ENCODE data around the gene VPS37B. TPM values are rescaled to one million over a fixed set of nuclear protein-coding genes. Genes with fewer than 3 reads are reported as not detected.
A peak's percentile ranks its signal among the peaks of the same experiment; 100 is the strongest.
"Not testable (repeated sequence)": the region's sequence is repeated elsewhere in the genome, so short reads cannot be mapped to it uniquely, and the experiment has no call there.

Gene VPS37B
- total and polyA plus RNA-seq, 2 donors = 8.9 to 28.2 TPM

DNA sequence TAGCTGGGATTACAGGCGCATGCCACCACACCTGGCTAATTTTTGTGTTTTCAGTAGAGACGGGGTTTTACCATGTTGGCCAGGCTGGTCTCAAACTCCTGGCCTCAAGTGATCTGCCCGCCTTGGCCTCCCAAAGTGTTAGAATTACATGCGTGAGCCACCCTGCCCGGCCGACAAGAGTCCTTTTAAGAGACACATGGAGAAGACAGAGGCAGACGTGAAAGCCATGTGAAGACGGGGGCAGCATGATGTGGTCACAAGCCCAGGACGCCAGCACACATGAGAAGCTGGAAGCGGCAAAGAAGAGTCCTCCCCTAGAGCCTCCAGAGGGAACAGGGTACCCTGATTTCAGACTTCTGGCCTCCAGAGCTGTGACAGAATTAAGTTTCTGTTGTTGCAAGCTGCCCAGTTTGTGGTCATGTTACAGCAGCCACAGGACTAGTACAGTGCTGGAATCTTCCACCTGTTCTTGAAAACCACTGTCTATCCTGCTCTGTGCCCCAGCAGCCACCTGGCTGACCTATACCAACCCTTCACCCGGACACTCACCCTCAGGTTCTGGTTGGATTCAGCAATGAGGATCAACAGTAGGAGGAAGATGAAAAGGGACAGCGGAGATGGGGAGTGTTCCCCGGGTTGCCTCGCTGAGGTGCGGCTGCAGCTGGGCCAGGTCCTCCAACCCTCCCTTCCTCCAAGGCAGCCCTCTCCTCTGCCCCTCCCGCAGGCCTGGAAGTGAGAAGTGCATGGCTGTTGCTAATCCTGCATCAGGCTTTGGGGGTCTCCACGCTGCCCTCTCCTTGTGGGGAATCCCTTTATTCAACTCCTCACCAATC is 16.9 kb downstream of the VPS37B start:
- H3K4me1 ChIP-seq (ENCODE audit: control insufficient read depth in 2 of 2, insufficient read depth in 2 of 2, low read length in 2 of 2) = peaks cover 41 to 76% of the 10 kb centered on the region in 2 donors
- no peaks in the 10 kb centered on the region for H3K9me3 ChIP-seq (ENCODE audit: control insufficient read depth in 2 of 2, insufficient read depth in 1 of 2, low read length in 1 of 2)
- 65% methylated on average over 17 of the region's 17 CpGs for WGBS
- DNase-seq (ENCODE audit: low read depth in 6 of 9, low spot score in 9 of 9) = no peak
- peaks cover 4 to 6% of the 10 kb centered on the region in 2 donors for H3K36me3 ChIP-seq (ENCODE audit: control insufficient read depth in 2 of 2, insufficient read depth in 2 of 2, low read length in 1 of 2)
- no peaks in the 10 kb centered on the region for H3K27me3 ChIP-seq (ENCODE audit: control insufficient read depth in 2 of 2, insufficient read depth in 1 of 2, low read length in 1 of 2)
- H3K27ac ChIP-seq (ENCODE audit: low read depth in 1 of 2, low read length in 1 of 2) = no peak overlapping the region
- no peak overlapping the region for H3K4me3 ChIP-seq (ENCODE audit: low read length in 2 of 2)

DNA sequence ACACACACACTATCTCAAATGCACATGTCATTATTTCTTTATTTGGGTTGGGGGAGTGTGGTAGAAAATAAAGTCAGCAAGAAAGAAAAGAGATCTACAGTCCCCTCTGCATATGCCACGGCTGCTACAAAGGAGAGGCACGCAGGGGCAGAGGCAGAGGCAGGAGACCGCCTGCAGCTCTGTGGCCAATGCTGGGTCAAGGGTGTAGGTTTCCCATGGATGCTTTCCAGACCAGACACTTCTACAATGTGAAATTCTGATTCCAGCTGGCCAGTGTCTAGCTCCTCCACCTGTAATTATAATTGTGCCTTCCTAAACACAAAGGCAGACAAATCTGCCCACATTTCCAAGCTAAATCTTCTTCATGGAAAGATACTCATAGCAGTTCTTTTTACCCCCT is 19.2 kb downstream of the VPS37B start:
- DNase-seq (ENCODE audit: low read depth in 6 of 9, low spot score in 9 of 9) = no peak
- Histone ChIP-seq H3K27me3 (ENCODE audit: control insufficient read depth in 2 of 2, insufficient read depth in 1 of 2, low read length in 1 of 2) (no peaks in the 10 kb centered on the region), H3K4me3 (ENCODE audit: low read length in 2 of 2) (no peak overlapping the region), H3K4me1 (ENCODE audit: control insufficient read depth in 2 of 2, insufficient read depth in 2 of 2, low read length in 2 of 2) (peaks cover 48 to 84% of the 10 kb centered on the region in 2 donors), H3K9me3 (ENCODE audit: control insufficient read depth in 2 of 2, insufficient read depth in 1 of 2, low read length in 1 of 2) (no peaks in the 10 kb centered on the region), H3K27ac (ENCODE audit: low read depth in 1 of 2, low read length in 1 of 2) (no peak overlapping the region), H3K36me3 (ENCODE audit: control insufficient read depth in 2 of 2, insufficient read depth in 2 of 2, low read length in 1 of 2) (peaks cover 4 to 6% of the 10 kb centered on the region in 2 donors)
- 99% methylated on average over 3 of the region's 3 CpGs for WGBS

DNA sequence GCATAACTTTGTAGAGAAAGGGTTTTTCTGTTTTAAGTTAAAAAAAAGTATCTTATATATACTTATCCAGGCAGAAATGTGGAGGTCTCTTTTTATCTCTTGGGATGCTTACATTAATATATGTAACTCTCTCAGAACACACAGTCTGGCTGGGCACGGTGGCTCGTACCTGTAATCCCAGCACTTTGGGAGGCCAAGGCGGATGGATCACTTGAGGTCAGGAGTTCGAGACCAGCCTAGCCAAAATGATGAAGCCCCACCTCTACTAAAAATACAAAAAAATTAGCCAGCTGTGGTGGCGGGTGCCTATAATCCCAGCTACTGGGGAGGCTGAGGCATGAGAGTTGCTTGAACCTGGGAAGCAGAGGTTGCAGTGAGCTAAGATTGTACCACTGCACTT is 19.6 kb downstream of the VPS37B start:
- H3K27me3 ChIP-seq (ENCODE audit: control insufficient read depth in 2 of 2, insufficient read depth in 1 of 2, low read length in 1 of 2); H3K4me3 ChIP-seq (ENCODE audit: low read length in 2 of 2); DNase-seq (ENCODE audit: low read depth in 6 of 9, low spot score in 9 of 9); H3K27ac ChIP-seq (ENCODE audit: low read depth in 1 of 2, low read length in 1 of 2); H3K9me3 ChIP-seq (ENCODE audit: control insufficient read depth in 2 of 2, insufficient read depth in 1 of 2, low read length in 1 of 2); H3K36me3 ChIP-seq (ENCODE audit: control insufficient read depth in 2 of 2, insufficient read depth in 2 of 2, low read length in 1 of 2): not testable (repeated sequence)
- 98% methylated on average over 5 of the region's 5 CpGs for WGBS
- peaks cover 50 to 84% of the 10 kb centered on the region in 2 donors for H3K4me1 ChIP-seq (ENCODE audit: control insufficient read depth in 2 of 2, insufficient read depth in 2 of 2, low read length in 2 of 2)

DNA sequence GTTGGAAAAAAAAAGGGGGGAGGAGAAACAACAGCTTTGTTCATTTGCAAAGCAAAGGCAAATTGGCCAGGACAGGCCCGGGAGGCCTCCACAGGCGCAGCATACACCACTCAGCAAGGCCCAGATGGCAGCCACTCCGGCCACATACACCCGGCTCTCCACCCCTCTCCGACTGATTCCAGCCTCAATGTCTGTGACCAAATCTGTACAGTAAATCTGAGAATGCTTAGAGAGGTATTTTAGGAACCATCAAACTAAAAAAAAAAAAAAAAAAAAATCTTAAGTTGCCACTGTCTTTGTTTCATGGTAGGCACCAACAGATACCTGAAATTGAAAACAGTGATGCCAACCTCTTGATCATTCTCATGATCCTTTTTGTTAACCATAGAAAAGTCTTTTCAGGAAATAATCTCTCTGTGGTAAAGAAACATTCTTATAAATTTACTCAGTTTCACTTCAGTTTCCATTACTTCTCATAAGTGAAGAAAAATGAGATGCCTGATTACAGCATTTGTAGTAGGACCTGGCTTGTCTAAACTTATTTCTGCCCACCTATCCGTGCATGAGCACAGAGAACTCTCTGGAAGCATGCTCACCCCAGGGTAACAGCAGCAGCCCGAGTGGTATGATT is 20.2 kb downstream of the VPS37B start:
- Histone ChIP-seq H3K4me3 (ENCODE audit: low read length in 2 of 2) (no peak overlapping the region), H3K4me1 (ENCODE audit: control insufficient read depth in 2 of 2, insufficient read depth in 2 of 2, low read length in 2 of 2) (peaks cover 46 to 84% of the 10 kb centered on the region in 2 donors), H3K27ac (ENCODE audit: low read depth in 1 of 2, low read length in 1 of 2) (peak overlapping the region in 1 of 2 donors; percentile 30), H3K36me3 (ENCODE audit: control insufficient read depth in 2 of 2, insufficient read depth in 2 of 2, low read length in 1 of 2) (peaks cover 4 to 12% of the 10 kb centered on the region in 2 donors), H3K27me3 (ENCODE audit: control insufficient read depth in 2 of 2, insufficient read depth in 1 of 2, low read length in 1 of 2) (no peaks in the 10 kb centered on the region), H3K9me3 (ENCODE audit: control insufficient read depth in 2 of 2, insufficient read depth in 1 of 2, low read length in 1 of 2) (no peaks in the 10 kb centered on the region)
- no peak for DNase-seq (ENCODE audit: low read depth in 6 of 9, low spot score in 9 of 9)
- WGBS = 81% methylated on average over 7 of the region's 7 CpGs

DNA sequence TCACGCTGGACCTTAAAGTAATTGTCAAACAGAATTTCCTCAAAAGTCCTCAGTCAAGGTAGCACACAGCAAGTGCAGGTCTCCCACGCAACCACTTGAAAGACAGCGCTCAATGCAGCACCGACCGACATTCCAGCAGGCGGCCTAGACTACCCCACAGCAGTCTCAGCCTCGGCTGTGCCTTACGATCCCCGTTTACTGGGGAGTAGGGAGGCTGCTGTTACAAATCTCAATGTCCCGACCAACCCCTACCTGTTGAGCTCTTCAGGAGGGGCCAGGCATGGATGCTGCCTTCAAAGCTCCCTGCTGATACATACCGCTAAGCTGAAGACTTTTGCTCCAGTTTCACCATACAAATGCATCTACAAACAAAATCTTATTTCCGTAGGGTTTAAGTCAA is 21.8 kb downstream of the VPS37B start:
- DNase-seq (ENCODE audit: low read depth in 6 of 9, low spot score in 9 of 9) = peak in 2 of 9 donors; percentile 65 to 79
- WGBS = 46% methylated on average over 12 of the region's 12 CpGs

DNA sequence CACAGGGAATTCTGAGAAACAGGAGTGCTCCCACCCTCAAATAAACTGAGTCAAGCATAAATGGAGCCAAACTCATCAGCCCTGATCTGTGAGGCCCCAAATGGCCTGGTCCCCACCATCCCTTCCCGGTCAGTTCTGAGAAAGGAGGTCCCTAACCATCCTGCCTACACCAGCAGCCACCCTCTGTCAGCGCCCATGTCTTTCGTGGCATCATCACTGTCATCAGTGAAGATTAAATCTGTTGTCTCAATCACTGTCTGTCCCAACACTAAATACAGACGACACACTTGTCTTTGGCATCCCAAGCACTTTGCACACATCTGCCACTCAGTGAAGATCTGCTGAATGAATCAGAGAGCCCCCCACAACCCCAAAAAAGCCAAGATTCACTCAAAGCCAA is 22.4 kb downstream of the VPS37B start:
- WGBS = 85% methylated on average over 4 of the region's 4 CpGs
- H3K36me3 ChIP-seq (ENCODE audit: control insufficient read depth in 2 of 2, insufficient read depth in 2 of 2, low read length in 1 of 2) = peaks cover 18 to 28% of the 10 kb centered on the region in 2 donors
- H3K9me3 ChIP-seq (ENCODE audit: control insufficient read depth in 2 of 2, insufficient read depth in 1 of 2, low read length in 1 of 2) = no peaks in the 10 kb centered on the region
- H3K4me1 ChIP-seq (ENCODE audit: control insufficient read depth in 2 of 2, insufficient read depth in 2 of 2, low read length in 2 of 2) = peaks cover 30 to 70% of the 10 kb centered on the region in 2 donors
- DNase-seq (ENCODE audit: low read depth in 6 of 9, low spot score in 9 of 9) = no peak
- no peak overlapping the region for H3K4me3 ChIP-seq (ENCODE audit: low read length in 2 of 2)
- no peaks in the 10 kb centered on the region for H3K27me3 ChIP-seq (ENCODE audit: control insufficient read depth in 2 of 2, insufficient read depth in 1 of 2, low read length in 1 of 2)
- H3K27ac ChIP-seq (ENCODE audit: low read depth in 1 of 2, low read length in 1 of 2) = no peak overlapping the region

More for the DNA sequence above, 21.8 kb downstream of the VPS37B start:
- Histone ChIP-seq H3K36me3 (ENCODE audit: control insufficient read depth in 2 of 2, insufficient read depth in 2 of 2, low read length in 1 of 2) (peaks cover 14 to 22% of the 10 kb centered on the region in 2 donors), H3K27ac (ENCODE audit: low read depth in 1 of 2, low read length in 1 of 2) (no peak overlapping the region), H3K9me3 (ENCODE audit: control insufficient read depth in 2 of 2, insufficient read depth in 1 of 2, low read length in 1 of 2) (no peaks in the 10 kb centered on the region), H3K4me3 (ENCODE audit: low read length in 2 of 2) (no peak overlapping the region), H3K27me3 (ENCODE audit: control insufficient read depth in 2 of 2, insufficient read depth in 1 of 2, low read length in 1 of 2) (no peaks in the 10 kb centered on the region), H3K4me1 (ENCODE audit: control insufficient read depth in 2 of 2, insufficient read depth in 2 of 2, low read length in 2 of 2) (peaks cover 33 to 75% of the 10 kb centered on the region in 2 donors)

DNA sequence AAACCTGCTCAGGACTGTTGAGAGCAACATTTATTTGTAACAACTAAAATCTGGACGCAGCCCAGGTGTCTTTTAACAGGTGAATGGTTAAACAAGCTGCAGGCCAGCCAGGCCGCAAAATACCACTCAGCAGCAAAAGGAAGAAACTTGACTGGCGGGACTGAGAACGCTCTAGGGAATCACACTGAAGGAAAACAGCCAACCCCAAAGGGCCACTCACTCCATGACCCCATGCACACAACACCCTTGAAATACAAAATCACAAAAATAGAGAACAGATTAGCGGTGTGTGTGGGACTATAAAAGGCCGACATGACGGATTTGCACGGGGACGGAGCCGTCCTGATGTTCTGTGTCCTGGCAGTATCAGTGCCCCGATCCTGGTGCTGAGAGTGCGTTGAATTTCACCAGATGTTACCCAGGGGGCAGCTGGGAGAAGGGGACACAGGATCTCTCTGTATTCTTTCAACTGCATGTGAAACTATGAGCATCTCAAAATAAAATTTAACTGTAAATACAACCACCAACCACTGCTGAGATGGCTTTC is 23.0 kb downstream of the VPS37B start:
- Histone ChIP-seq H3K27ac (ENCODE audit: low read depth in 1 of 2, low read length in 1 of 2) (no peak overlapping the region), H3K9me3 (ENCODE audit: control insufficient read depth in 2 of 2, insufficient read depth in 1 of 2, low read length in 1 of 2) (no peaks in the 10 kb centered on the region), H3K4me3 (ENCODE audit: low read length in 2 of 2) (no peak overlapping the region), H3K36me3 (ENCODE audit: control insufficient read depth in 2 of 2, insufficient read depth in 2 of 2, low read length in 1 of 2) (peaks cover 25 to 34% of the 10 kb centered on the region in 2 donors), H3K27me3 (ENCODE audit: control insufficient read depth in 2 of 2, insufficient read depth in 1 of 2, low read length in 1 of 2) (no peaks in the 10 kb centered on the region), H3K4me1 (ENCODE audit: control insufficient read depth in 2 of 2, insufficient read depth in 2 of 2, low read length in 2 of 2) (peaks cover 30 to 63% of the 10 kb centered on the region in 2 donors)
- DNase-seq (ENCODE audit: low read depth in 6 of 9, low spot score in 9 of 9) = no peak
- WGBS = 93% methylated on average over 12 of the region's 12 CpGs

DNA sequence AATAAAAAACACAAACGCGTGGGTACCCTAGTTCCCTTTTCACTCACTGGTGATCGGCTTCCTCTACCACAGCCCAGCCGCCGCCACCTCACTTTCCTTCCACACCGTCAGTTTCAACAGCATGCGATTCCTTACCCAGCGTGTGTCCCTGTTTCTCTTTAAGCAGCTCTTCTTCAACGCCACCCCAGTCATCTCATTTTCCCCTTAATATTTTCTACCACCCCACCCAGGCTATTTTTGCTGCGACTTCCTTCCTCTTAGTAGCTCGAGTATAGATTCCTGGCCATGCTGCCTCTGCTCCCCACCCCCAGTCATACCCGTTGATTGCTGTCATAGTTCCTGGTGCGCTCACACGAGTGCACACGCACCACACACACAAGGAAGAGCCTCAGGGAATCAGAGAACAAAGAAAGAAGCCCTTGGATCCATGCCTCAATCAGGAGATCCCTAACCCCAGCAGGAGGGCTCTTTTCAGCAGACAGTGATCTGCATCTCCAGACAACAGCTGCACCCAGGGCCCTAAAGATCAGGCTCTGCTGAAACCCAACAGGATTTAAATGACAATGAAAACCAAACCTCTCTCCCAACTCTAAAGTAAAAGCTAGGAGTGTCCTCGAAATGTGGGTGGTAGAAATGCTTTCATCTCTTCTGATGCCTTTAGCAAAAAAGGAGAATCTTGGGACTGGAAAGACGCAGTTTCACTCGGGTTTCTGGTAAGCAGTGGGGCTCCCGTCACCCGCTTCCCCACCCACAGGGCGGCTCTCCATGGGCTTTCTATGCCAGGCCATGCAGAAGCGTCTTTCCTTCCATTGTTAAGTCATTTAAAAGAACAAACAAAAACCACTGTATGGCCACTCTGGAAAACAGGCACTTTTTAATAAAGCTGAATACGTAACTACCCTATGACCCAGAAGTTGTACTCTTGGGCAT is 23.8 kb downstream of the VPS37B start:
- peak in 1 of 9 donors; percentile 59 for DNase-seq (ENCODE audit: low read depth in 6 of 9, low spot score in 9 of 9)
- 28% methylated on average over 23 of the region's 23 CpGs for WGBS
- no peaks in the 10 kb centered on the region for H3K27me3 ChIP-seq (ENCODE audit: control insufficient read depth in 2 of 2, insufficient read depth in 1 of 2, low read length in 1 of 2)
- H3K27ac ChIP-seq (ENCODE audit: low read depth in 1 of 2, low read length in 1 of 2) = peak overlapping the region; percentile 55 to 56
- H3K4me1 ChIP-seq (ENCODE audit: control insufficient read depth in 2 of 2, insufficient read depth in 2 of 2, low read length in 2 of 2) = peaks cover 30 to 56% of the 10 kb centered on the region in 2 donors
- peak overlapping the region; percentile 16 to 21 for H3K4me3 ChIP-seq (ENCODE audit: low read length in 2 of 2)
- no peaks in the 10 kb centered on the region for H3K9me3 ChIP-seq (ENCODE audit: control insufficient read depth in 2 of 2, insufficient read depth in 1 of 2, low read length in 1 of 2)
- H3K36me3 ChIP-seq (ENCODE audit: control insufficient read depth in 2 of 2, insufficient read depth in 2 of 2, low read length in 1 of 2) = peaks cover 32 to 42% of the 10 kb centered on the region in 2 donors

All from thymus (tissue), 11 donors.